HFFc6 (cell line): ENCODE data around the gene TMEM204. TPM values are rescaled to one million over a fixed set of nuclear protein-coding genes. Genes with fewer than 3 reads are reported as not detected.

Experiments used
- DNase-seq: peaks from one replicate; pipeline ENCODE4 v3.0.0-alpha.2; 2018
- H3K27ac Mint-ChIP-seq: 2 replicates; pipeline ENCODE4 v1.8.0; 2020; ENCODE audit warnings: mild to moderate bottlenecking, mixed read lengths
- H3K27me3 Mint-ChIP-seq: 2 replicates; pipeline ENCODE4 v1.8.0; 2021; ENCODE audit warnings: mild to moderate bottlenecking, moderate library complexity, mixed read lengths; ENCODE audit not compliant: insufficient read depth
- H3K36me3 Mint-ChIP-seq: 2 replicates; pipeline ENCODE4 v1.8.0; 2021; ENCODE audit warnings: low read depth, mixed read lengths
- H3K4me1 Mint-ChIP-seq: 2 replicates; pipeline ENCODE4 v1.8.0; 2020; ENCODE audit warnings: low read depth, mixed read lengths
- H3K4me3 Mint-ChIP-seq: 2 replicates; pipeline ENCODE4 v1.8.0; 2020; ENCODE audit warnings: mild to moderate bottlenecking, moderate library complexity, mixed read lengths
- H3K9me3 Mint-ChIP-seq: 2 replicates; pipeline ENCODE4 v1.8.0; 2020; ENCODE audit warnings: mild to moderate bottlenecking, mixed read lengths
- total RNA-seq, 6 experiments: library from RNA; stranded (reverse); fragmentation: NEBNext Ultra II Directional; extraction: Animal tissue kit (Norgen Biotek cat#: 25700); gene quantifications; 2 replicates in 1 of 6; 3 replicates in 5 of 6; pipeline ENCODE4 v1.2.3, GENCODE V29; 2021
- TF ChIP-seq, protein P1 (sequence below): fragments of 200-600 bp; sonication (generic); IDR thresholded peaks from 2 replicates; pipeline ENCODE4 v1.5.0; 2021; ENCODE audit warnings: antibody characterized with exemption, mild to moderate bottlenecking

TMEM204 gene
- total RNA-seq, 6 experiments from 2014 or later: 15.4 to 28.5 (median 16.2) TPM

DNA sequence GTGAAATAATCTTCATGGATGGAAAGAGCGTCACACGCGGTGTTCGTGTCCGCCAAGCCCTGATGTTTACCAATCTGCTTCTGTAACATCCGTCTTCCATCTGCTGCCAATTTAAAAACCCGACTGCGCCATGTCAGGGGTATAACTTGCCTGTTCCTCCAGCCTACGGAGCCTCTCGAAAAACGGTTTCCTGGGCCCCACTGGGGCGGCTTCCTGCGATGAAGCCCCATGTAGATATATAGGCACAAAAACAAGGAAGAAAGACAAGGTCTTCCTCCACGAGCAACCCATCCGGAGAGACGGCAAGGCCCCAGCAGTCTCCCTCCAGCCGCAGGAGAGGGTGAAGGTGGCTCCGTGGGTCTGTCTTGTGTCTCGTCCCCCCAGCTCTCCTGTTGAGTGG lies 44.8 kb upstream of the TMEM204 start, which contains the start of gene PTX4:
TSS of gene PTX4 (minus strand) at position 326 of the 400 bp plus-strand sequence. CDS start at position 291, 35 bp downstream.
- peaks cover 10% of the 10 kb centered on the region for H3K27me3 Mint-ChIP-seq
- no peak within 1 kb of the TSS for H3K27ac Mint-ChIP-seq
- TF ChIP-seq, protein P1, sequence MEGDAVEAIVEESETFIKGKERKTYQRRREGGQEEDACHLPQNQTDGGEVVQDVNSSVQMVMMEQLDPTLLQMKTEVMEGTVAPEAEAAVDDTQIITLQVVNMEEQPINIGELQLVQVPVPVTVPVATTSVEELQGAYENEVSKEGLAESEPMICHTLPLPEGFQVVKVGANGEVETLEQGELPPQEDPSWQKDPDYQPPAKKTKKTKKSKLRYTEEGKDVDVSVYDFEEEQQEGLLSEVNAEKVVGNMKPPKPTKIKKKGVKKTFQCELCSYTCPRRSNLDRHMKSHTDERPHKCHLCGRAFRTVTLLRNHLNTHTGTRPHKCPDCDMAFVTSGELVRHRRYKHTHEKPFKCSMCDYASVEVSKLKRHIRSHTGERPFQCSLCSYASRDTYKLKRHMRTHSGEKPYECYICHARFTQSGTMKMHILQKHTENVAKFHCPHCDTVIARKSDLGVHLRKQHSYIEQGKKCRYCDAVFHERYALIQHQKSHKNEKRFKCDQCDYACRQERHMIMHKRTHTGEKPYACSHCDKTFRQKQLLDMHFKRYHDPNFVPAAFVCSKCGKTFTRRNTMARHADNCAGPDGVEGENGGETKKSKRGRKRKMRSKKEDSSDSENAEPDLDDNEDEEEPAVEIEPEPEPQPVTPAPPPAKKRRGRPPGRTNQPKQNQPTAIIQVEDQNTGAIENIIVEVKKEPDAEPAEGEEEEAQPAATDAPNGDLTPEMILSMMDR: no peak
- peaks cover 8% of the 10 kb centered on the region for H3K4me1 Mint-ChIP-seq
- no peaks in the 10 kb centered on the region for H3K36me3 Mint-ChIP-seq
- H3K4me3 Mint-ChIP-seq: no peak within 1 kb of the TSS
- no peak for DNase-seq
- no peaks in the 10 kb centered on the region for H3K9me3 Mint-ChIP-seq

DNA sequence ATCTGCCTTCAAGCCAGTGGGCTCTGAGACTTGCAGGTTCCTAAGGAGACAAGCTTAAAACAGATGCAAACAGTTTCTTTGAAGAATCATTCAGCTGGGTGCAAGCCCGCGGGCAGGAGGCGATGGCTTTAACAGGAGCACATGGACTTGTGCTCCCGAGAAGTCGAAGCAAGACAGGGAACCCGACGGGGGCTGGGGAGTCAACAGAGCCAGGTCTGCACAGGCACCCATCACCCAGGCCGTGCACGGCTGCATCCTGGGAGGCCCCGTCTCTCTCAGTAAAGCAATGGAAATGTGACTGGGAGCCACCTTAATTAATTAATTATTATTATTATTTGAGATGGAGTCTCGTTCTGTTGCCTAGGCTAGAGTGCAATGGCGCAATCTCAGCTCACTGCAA lies 44.4 kb upstream of the TMEM204 start:
- Mint-ChIP-seq H3K4me1 (peaks cover 9% of the 10 kb centered on the region), H3K36me3 (no peaks in the 10 kb centered on the region), H3K27ac (no peak overlapping the region), H3K27me3 (peaks cover 8% of the 10 kb centered on the region), H3K4me3 (no peak overlapping the region), H3K9me3 (no peaks in the 10 kb centered on the region)
- TF ChIP-seq, protein P1: no peak
- no peak for DNase-seq

DNA sequence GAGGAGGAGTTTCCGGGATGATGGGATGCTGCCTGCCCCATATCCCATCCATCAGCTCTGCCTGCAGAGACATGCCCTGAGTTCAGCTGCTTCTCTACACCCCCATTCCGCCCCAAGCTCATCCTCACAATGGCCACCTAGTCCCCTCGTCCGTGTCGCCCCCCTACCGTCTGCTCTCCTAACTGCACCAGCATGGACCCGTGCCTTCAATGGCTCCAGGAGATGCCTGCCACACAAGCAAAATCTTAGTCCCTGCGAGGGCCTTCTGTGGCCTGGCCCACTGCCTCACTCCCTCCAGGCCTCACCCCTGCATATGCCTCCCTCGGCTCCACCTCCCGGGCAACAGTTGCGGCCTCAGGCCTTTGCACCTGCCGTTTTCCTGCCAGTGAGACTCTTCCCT lies 42.1 kb upstream of the TMEM204 start:
- Mint-ChIP-seq H3K4me3 (no peak overlapping the region), H3K4me1 (peaks cover 15% of the 10 kb centered on the region), H3K36me3 (no peaks in the 10 kb centered on the region), H3K9me3 (no peaks in the 10 kb centered on the region), H3K27ac (no peak overlapping the region), H3K27me3 (peaks cover 5% of the 10 kb centered on the region)
- DNase-seq: no peak
- TF ChIP-seq, protein P1: no peak

DNA sequence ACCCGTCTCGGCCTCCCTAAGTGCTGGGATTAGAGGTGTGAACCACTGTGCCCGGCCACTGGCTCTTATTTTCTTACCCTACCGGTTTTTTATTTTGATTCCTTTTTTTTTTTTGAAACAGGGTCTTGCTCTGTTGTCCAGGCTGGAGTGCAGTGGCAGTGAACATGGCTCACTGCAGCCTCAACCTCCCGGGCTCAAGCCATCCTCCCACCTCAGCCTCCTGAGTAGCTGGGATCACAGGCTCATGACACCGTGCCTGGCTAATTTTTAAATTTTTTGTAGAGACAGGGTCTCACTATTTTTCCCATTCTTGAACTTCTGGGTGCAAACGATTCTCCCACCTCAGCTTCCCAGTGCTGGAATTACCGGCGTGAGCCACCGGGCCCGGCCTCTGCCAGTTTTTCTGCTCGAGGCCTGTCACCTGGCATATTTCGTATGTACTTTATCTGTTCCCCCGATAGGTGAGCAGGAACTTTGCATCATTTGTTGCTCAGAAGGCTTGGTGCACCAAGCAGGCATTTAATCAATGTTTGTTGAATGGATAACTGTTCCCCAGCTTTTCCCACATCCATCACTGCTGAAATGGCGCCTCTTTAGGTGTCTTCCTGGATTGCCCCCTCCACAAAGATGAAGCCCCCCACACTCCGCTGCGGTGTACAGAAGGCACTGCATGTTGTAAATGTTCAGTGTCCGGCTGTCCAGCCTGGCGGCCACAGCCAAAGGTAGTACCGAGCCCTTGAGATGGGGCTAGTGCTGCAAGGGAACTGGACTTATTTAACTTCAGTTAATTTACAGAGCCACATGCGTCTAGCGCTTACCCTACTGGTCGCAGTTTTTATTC lies 41.2 kb upstream of the TMEM204 start:
- DNase-seq: no peak
- H3K9me3 Mint-ChIP-seq: no peaks in the 10 kb centered on the region
- H3K36me3 Mint-ChIP-seq: no peaks in the 10 kb centered on the region

DNA sequence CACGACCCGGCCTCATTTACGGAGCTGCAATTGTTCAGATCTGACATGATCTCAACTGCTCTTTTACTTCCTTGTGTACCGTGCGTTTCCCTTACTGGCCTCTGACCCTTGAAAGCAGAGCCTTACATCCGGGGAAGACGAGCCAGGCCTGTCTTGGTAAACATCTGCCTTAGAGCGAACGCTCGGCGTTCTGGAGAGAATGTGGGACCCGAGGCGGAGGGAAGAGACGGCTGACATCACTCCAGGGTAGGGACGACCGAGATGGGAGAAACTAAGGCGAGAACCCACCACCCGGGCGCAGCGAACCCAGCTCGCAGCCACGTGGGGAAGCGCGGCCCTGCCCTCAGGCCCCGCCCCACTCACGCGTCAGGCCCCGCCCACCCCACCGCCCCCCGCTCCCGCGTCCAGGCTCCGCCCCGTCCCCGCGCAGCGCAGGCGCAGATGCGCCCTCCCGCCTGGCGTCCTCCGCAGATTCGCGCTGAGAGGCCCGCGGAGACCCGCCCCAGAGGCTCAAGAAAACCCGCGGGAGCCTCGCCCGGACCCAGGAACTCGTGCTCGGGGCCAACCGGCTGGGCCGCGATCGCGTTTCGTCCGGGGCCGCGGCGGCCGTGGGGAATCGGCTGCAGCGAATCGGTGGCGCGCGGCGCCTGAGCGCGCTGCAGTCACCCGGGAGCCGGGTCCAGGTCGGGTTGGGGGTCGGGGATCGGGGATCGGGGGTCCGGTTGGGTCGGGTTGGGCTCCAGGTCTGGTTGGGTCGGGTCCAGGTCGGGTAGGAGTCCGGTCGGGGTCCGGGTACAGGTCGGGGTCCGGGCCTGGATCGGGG lies 40.3 kb upstream of the TMEM204 start, which contains the start of gene TELO2:
TSS of gene TELO2 (plus strand) at position 438 of the 823 bp plus-strand sequence. CDS start 922 bp downstream, outside the sequence.
- Mint-ChIP-seq H3K4me3 (peak within 1 kb of the TSS; percentile 93), H3K4me1 (peaks cover 15% of the 10 kb centered on the region), H3K27ac (peak within 1 kb of the TSS; percentile 90), H3K36me3 (no peaks in the 10 kb centered on the region), H3K9me3 (no peaks in the 10 kb centered on the region), H3K27me3 (peaks cover 3% of the 10 kb centered on the region; the same call in 1 of the 2 replicates)
- TF ChIP-seq, protein P1: 0 out of 2 replicates have a peak, but pooled peaks have one; percentile 7
- peak; percentile 55 for DNase-seq

More for the DNA sequence above, 41.2 kb upstream of the TMEM204 start:
- peaks cover 3% of the 10 kb centered on the region; the same call in 1 of the 2 replicates for H3K27me3 Mint-ChIP-seq
- peak overlapping the region; percentile 93 for H3K4me3 Mint-ChIP-seq
- peak overlapping the region; percentile 90 for H3K27ac Mint-ChIP-seq
- TF ChIP-seq, protein P1: peak; percentile 18
- H3K4me1 Mint-ChIP-seq: peaks cover 15% of the 10 kb centered on the region
